Central memory CD4-positive, alpha-beta T cell (primary cell): Measurements from ENCODE around the gene CFAP97.
"Not testable (repeated sequence)": the region's sequence is repeated elsewhere in the genome, so short reads cannot be mapped to it uniquely, and the experiment has no call there.

Source experiments
- DNase-seq: peaks from one replicate; pipeline ENCODE4 v3.0.0; 2022

The CFAP97 gene

GRCh38 chr4:185138161-185138560 is 65.6 kb downstream of the CFAP97 start:
- DNase-seq, result no peak

GRCh38 chr4:185137233-185137925 is 66.4 kb downstream of the CFAP97 start:
- DNase-seq, result no peak

GRCh38 chr4:185134307-185134869 is 69.4 kb downstream of the CFAP97 start:
- DNase-seq, result peak; percentile 28

GRCh38 chr4:185128272-185129119 is 75.3 kb downstream of the CFAP97 start:
- DNase-seq, result peak; percentile 5

GRCh38 chr4:185127021-185127925 is 76.5 kb downstream of the CFAP97 start:
- no peak for DNase-seq

- no peak for DNase-seq
These were observed 79.8 kb downstream of the CFAP97 start for GRCh38 chr4:185124006-185124405.

- DNase-seq, result no peak
These were observed 81.0 kb downstream of the CFAP97 start for GRCh38 chr4:185122681-185123345.

GRCh38 chr4:185120631-185120946 is 83.2 kb downstream of the CFAP97 start:
- DNase-seq, result no peak

GRCh38 chr4:185119927-185120630 is 83.7 kb downstream of the CFAP97 start:
- no peak for DNase-seq

- not testable (repeated sequence) for DNase-seq
These were observed 84.3 kb downstream of the CFAP97 start for GRCh38 chr4:185119467-185119866.

GRCh38 chr4:185118876-185119275 is 84.9 kb downstream of the CFAP97 start:
- DNase-seq, result no peak

GRCh38 chr4:185117300-185117934 is 86.4 kb downstream of the CFAP97 start:
- DNase-seq, result no peak

- DNase-seq, result no peak
These were observed 88.0 kb downstream of the CFAP97 start for GRCh38 chr4:185115827-185116232.

GRCh38 chr4:185113340-185113739 is 90.5 kb downstream of the CFAP97 start:
- no peak for DNase-seq

- no peak for DNase-seq
These were observed 91.7 kb downstream of the CFAP97 start for GRCh38 chr4:185112104-185112503.

- DNase-seq, result no peak
These were observed 93.4 kb downstream of the CFAP97 start for GRCh38 chr4:185110375-185110823.

GRCh38 chr4:185109736-185110135 is 94.1 kb downstream of the CFAP97 start:
- DNase-seq, result no peak
